HCT116 (cell line): Measurements from ENCODE around the gene ZDHHC1.

Experiments used
- CTCF ChIP-seq, 3 experiments: fragments of 200-600 bp in 1 of 3; sonication (generic) in 1 of 3; IDR thresholded peaks in 2 of 3; conservative IDR thresholded peaks in 1 of 3; 2 replicates each; pipeline ENCODE4 v1.5.1; 2012 to 2017; ENCODE audit warnings: low read depth in 2 of 3, low read length in 2 of 3, antibody characterized with exemption in 1 of 3, borderline replicate concordance in 1 of 3, control low read depth in 1 of 3, mild to moderate bottlenecking in 1 of 3, mixed read lengths in 1 of 3, mixed run types in 1 of 3, moderate library complexity in 1 of 3; ENCODE audit not compliant: insufficient read depth in 1 of 3
- EZH2 ChIP-seq: fragments of 200-600 bp; sonication (generic); IDR thresholded peaks from 2 replicates; pipeline ENCODE4 v1.6.1; 2017; ENCODE audit warnings: antibody characterized with exemption, mixed run types
- EZH2phosphoT487 ChIP-seq: fragments of 200-600 bp; IDR thresholded peaks from 2 replicates; pipeline ENCODE4 v1.6.1; 2018; ENCODE audit warnings: antibody characterized with exemption, borderline replicate concordance
- MAX ChIP-seq: IDR thresholded peaks from 2 replicates; pipeline ENCODE4 v1.6.1; 2012
- POLR2A ChIP-seq: IDR thresholded peaks from 2 replicates; pipeline ENCODE4 v1.7.0; 2011; ENCODE audit warnings: borderline replicate concordance; ENCODE audit not compliant: insufficient read depth, insufficient read length; ENCODE audit errors: extremely low read depth
- POLR2AphosphoS5 ChIP-seq: IDR thresholded peaks from 2 replicates; pipeline ENCODE4 v1.6.1; 2011; ENCODE audit warnings: mild to moderate bottlenecking, low read depth, low read length, moderate library complexity
- REST ChIP-seq: IDR thresholded peaks from 2 replicates; pipeline ENCODE4 v1.6.1; 2012; ENCODE audit warnings: low read depth
- SIN3A ChIP-seq: IDR thresholded peaks from 2 replicates; pipeline ENCODE4 v1.6.1; 2012; ENCODE audit warnings: low read depth
- YY1 ChIP-seq: IDR thresholded peaks from 2 replicates; pipeline ENCODE4 v1.6.1; 2011; ENCODE audit warnings: low read length, low read depth, moderate library complexity, mild to moderate bottlenecking; ENCODE audit not compliant: insufficient replicate concordance; ENCODE audit errors: extremely low read depth
- ZBTB33 ChIP-seq: IDR thresholded peaks from 2 replicates; pipeline ENCODE4 v1.6.1; 2011; ENCODE audit warnings: mild to moderate bottlenecking, low read length, moderate library complexity; ENCODE audit not compliant: insufficient replicate concordance; ENCODE audit errors: extremely low read depth
- ZFX ChIP-seq: fragments of 450-650 bp; IDR thresholded peaks from 2 replicates; pipeline ENCODE4 v1.6.1; 2017
- ZNF274 ChIP-seq: fragments of 200-500 bp; sonication (Bioruptor generic); IDR thresholded peaks from 2 replicates; pipeline ENCODE4 v1.6.1; 2014; ENCODE audit warnings: mild to moderate bottlenecking, low read depth, low read length, inconsistent platforms

DNA sequence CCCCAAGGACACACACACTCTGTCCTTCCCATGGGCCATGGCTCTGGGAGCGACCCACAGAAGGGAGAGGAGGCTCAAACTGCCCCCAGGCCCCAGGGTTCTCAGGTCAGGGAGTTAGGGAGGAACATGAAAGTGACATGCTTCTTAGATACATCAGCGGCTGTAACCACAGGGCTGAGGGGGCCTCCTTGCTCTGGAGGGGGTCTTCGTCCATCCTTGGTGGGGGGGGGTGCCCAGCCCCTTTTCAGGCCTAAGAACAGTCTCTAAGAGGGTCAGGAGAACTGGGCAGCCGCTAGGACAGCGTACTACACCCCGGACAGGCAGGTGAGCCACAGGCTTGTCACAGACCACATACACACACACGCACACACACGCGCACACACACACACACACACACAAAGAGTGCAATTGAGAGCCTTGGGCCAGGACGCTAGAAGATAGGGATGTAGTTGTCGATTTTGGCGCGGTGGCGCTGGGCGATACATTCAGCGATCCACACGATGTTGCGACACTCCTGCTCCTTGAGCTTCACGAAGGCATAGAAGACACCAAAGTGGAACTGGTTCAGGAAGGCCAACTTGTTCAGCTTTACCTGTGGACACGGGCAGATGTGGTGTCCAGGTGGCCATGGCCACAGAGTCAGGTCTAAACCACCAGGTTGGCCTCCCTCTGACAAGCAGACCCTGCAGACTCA is 22.0 kb upstream of the ZDHHC1 start:
- TF ChIP-seq EZH2phosphoT487 (no peak), CTCF (IDR thresholded peaks at IDR 0.05 in 2 of 3, conservative IDR thresholded peaks at IDR 0.05 in 1 of 3; ENCODE audit: borderline replicate concordance in 1 of 3, insufficient read depth in 1 of 3, low read depth in 2 of 3, low read length in 2 of 3) (no peak), YY1 (no peak), POLR2A (no peak), REST (no peak), POLR2AphosphoS5 (no peak), ZNF274 (no peak), ZBTB33 (no peak), MAX (no peak), SIN3A (no peak), ZFX (no peak), EZH2 (no peak)
